Prostate gland (tissue), 2 donors: ENCODE data around the gene CACNA1E. TPM values are rescaled to one million over a fixed set of nuclear protein-coding genes. Genes with fewer than 3 reads are reported as not detected.
"Not testable (repeated sequence)": the region's sequence is repeated elsewhere in the genome, so short reads cannot be mapped to it uniquely, and the experiment has no call there.

Source experiments
- DNase-seq: peaks from one replicate; pipeline ENCODE4 v3.0.0-alpha.2; 2019; ENCODE audit warnings: low spot score
- H3K27ac ChIP-seq, 2 donors: fragments of 200-600 bp; sonication (generic); 2 replicates each; pipeline ENCODE4 v1.5.1; 2017 to 2019
- H3K27me3 ChIP-seq: fragments of 200-600 bp; sonication (generic); replicated peaks from 2 replicates; pipeline ENCODE4 v1.5.1; 2019; ENCODE audit not compliant: insufficient read depth
- H3K36me3 ChIP-seq, 2 donors: fragments of 200-600 bp; sonication (generic); 1 replicate in 1 of 2; 2 replicates in 1 of 2; pipeline versions ENCODE4 v1.5.1 to v1.8.1; 2017 to 2019
- H3K4me1 ChIP-seq: fragments of 200-600 bp; sonication (generic); replicated peaks from 2 replicates; pipeline ENCODE4 v1.5.1; 2019
- H3K4me3 ChIP-seq, 2 donors: fragments of 200-600 bp; sonication (generic); 2 replicates each; pipeline ENCODE4 v1.5.1; 2017 to 2019
- H3K9me3 ChIP-seq: fragments of 200-600 bp; sonication (generic); 2 replicates; pipeline ENCODE4 v1.5.1; 2017
- CTCF ChIP-seq, 4 experiments: fragments of 200-600 bp in 2 of 4; fragments of 450-650 bp in 2 of 4; sonication (generic) in 2 of 4; IDR thresholded peaks; 1 replicate in 3 of 4; 2 replicates in 1 of 4; pipeline ENCODE4 v1.5.1; 2016 to 2019; ENCODE audit warnings: antibody characterized with exemption in 4 of 4, mild to moderate bottlenecking in 2 of 4, moderate library complexity in 2 of 4
- POLR2A ChIP-seq: fragments of 450-650 bp; IDR thresholded peaks from one replicate; pipeline ENCODE4 v1.6.1; 2016; ENCODE audit warnings: antibody characterized with exemption, mild to moderate bottlenecking
- POLR2AphosphoS5 ChIP-seq: sonication (generic); formaldehyde crosslinking; IDR thresholded peaks from one replicate; pipeline ENCODE4 v1.6.1; 2017; ENCODE audit warnings: antibody characterized with exemption
- WGBS: methylation state at CpG from one replicate; pipeline ENCODE4 v1.1.5; 2018; 5-methylcytosine and 5-hydroxymethylcytosine counted together
- intact Hi-C: fragments of 100-400 bp; cut with DNase I; formaldehyde crosslinking; loops from one replicate; pipeline ENCODE4 v1.14.2; 2022
- total RNA-seq, 2 donors: library from RNA; depleted of rRNA; stranded (reverse); fragments of >200 nt; gene quantifications; one replicate each; pipeline ENCODE4 v1.1.0, GENCODE V29; 2016

Gene CACNA1E
- total RNA-seq, 2 donors from 2014 or later = 4.1 TPM; not detected in 1

- no peaks in the 10 kb centered on the region for H3K27me3 ChIP-seq
- no peak for DNase-seq
- H3K4me1 ChIP-seq = no peaks in the 10 kb centered on the region
- no peaks in the 10 kb centered on the region for H3K9me3 ChIP-seq
- H3K4me3 ChIP-seq = no peak overlapping the region
- TF ChIP-seq POLR2AphosphoS5 = no peak
- TF ChIP-seq CTCF (IDR thresholded peaks at IDR 0.05) = no peak
- no peak for TF ChIP-seq POLR2A
- intact Hi-C loops = no loop called here
- H3K36me3 ChIP-seq = no peaks in the 10 kb centered on the region
- H3K27ac ChIP-seq = no peak overlapping the region
Measured at GRCh38 chr1:181821701-181822100, 338.4 kb downstream of the CACNA1E start.

GRCh38 chr1:181832173-181832880 is 349.0 kb downstream of the CACNA1E start:
- WGBS = 93% methylated on average over 16 of the region's 28 CpGs
- DNase-seq = not testable (repeated sequence)

GRCh38 chr1:181846001-181846645 is 362.8 kb downstream of the CACNA1E start:
- Histone ChIP-seq H3K4me3 (no peak overlapping the region), H3K4me1 (no peaks in the 10 kb centered on the region), H3K9me3 (no peaks in the 10 kb centered on the region), H3K27ac (no peak overlapping the region), H3K27me3 (no peaks in the 10 kb centered on the region), H3K36me3 (no peaks in the 10 kb centered on the region)
- no peak for DNase-seq
- WGBS = 91% methylated on average over 5 of the region's 5 CpGs
- intact Hi-C loops = no loop called here
- TF ChIP-seq POLR2A (no peak), CTCF (IDR thresholded peaks at IDR 0.05) (no peak), POLR2AphosphoS5 (no peak)

More at GRCh38 chr1:181832173-181832880, 349.0 kb downstream of the CACNA1E start:
- intact Hi-C loops, H3K36me3 ChIP-seq, H3K9me3 ChIP-seq, H3K27me3 ChIP-seq, H3K4me3 ChIP-seq, H3K4me1 ChIP-seq, H3K27ac ChIP-seq: not testable (repeated sequence)

- Histone ChIP-seq H3K9me3 (no peaks in the 10 kb centered on the region), H3K27me3 (no peaks in the 10 kb centered on the region), H3K27ac (no peak overlapping the region), H3K36me3 (no peaks in the 10 kb centered on the region), H3K4me3 (no peak overlapping the region), H3K4me1 (no peaks in the 10 kb centered on the region)
- intact Hi-C loops = no loop called here
- DNase-seq = no peak
- no peak for TF ChIP-seq POLR2AphosphoS5
- TF ChIP-seq POLR2A = no peak
- no peak for TF ChIP-seq CTCF (IDR thresholded peaks at IDR 0.05)
Measured at GRCh38 chr1:181846681-181847080, 363.4 kb downstream of the CACNA1E start.

GRCh38 chr1:181849071-181849470 is 365.8 kb downstream of the CACNA1E start:
- DNase-seq = no peak
- H3K36me3 ChIP-seq = no peaks in the 10 kb centered on the region
- no peak overlapping the region for H3K4me3 ChIP-seq
- H3K4me1 ChIP-seq = no peaks in the 10 kb centered on the region
- no peaks in the 10 kb centered on the region for H3K27me3 ChIP-seq
- TF ChIP-seq POLR2A (no peak), CTCF (IDR thresholded peaks at IDR 0.05) (no peak), POLR2AphosphoS5 (no peak)
- no peak overlapping the region for H3K27ac ChIP-seq
- no peaks in the 10 kb centered on the region for H3K9me3 ChIP-seq
- 72% methylated on average over 2 of the region's 4 CpGs for WGBS
- intact Hi-C loops = no loop called here

- DNase-seq, H3K9me3 ChIP-seq, H3K36me3 ChIP-seq, H3K27me3 ChIP-seq, intact Hi-C loops, H3K27ac ChIP-seq, H3K4me1 ChIP-seq, H3K4me3 ChIP-seq: not testable (repeated sequence)
- WGBS = 91% methylated on average over 2 of the region's 2 CpGs
Measured at GRCh38 chr1:181854212-181854611, 370.9 kb downstream of the CACNA1E start.
